Stimulated activated CD8-positive, alpha-beta memory T cell treated with anti-CD3 and anti-CD28 coated beads, Interleukin-4, amount 100 ng/mL, for 24 hours (primary cell): ENCODE measurements around the gene CHAD.
"Not testable (repeated sequence)": the region's sequence is repeated elsewhere in the genome, so short reads cannot be mapped to it uniquely, and the experiment has no call there.

Experiments
- DNase-seq: peaks from one replicate; pipeline ENCODE4 v3.0.0-alpha.2; 2020; ENCODE audit warnings: low read depth

Gene CHAD

GRCh38 chr17:50457621-50458020 lies 11.1 kb downstream of the CHAD start:
- no peak for DNase-seq

DNA sequence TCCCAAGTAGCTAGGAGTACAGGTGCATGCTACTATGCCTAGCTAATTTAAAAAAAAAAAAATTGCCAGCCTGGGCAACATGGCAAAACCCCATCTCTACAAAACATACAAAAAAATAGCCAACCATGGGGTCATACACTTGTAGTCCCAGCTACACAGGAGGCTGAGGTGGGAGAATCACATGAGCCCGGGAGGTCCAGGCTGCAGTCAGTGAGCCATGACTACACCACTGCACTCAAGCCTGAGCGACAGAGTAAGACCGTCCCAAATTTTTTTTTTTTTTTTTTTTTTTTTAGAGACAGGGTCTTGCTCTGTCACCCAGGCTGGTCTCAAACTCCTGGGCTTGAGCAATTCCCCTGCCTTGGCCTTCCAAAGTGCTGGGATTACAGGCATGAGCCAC lies 14.8 kb downstream of the CHAD start:
- no peak for DNase-seq

DNA sequence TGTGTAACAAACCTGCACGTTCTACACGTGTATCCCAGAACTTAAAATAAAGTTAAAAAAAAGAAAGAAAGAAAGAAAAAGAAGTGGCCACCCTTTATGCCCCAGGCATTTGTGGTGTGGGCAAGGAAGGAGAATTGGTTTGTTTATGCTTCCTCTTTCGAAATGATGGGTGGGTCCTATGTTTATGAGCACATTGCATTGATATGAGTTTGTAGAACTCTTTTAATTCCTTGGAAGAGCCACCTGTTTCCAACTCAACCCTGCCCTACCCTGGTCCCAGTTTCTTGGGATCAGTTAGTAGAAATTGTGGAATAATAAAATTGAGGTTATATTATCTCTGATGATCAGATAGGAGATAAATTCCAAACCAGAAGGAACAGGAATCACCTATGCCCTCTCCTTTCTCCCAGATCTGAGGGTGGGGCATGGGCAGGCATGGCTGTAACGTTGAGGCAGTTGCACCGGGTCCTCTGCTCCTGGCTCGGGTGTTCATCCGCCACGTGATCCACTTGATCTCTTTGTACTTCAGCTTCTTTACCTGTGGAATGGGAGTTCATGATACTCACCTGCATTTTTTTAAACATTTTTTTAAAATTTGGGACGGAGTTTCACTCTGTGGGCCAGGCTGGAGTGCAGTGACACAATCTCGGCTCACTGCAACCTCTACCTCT lies 15.9 kb downstream of the CHAD start:
- no peak for DNase-seq

GRCh38 chr17:50451943-50452629 lies 16.6 kb downstream of the CHAD start:
- DNase-seq: no peak

DNA sequence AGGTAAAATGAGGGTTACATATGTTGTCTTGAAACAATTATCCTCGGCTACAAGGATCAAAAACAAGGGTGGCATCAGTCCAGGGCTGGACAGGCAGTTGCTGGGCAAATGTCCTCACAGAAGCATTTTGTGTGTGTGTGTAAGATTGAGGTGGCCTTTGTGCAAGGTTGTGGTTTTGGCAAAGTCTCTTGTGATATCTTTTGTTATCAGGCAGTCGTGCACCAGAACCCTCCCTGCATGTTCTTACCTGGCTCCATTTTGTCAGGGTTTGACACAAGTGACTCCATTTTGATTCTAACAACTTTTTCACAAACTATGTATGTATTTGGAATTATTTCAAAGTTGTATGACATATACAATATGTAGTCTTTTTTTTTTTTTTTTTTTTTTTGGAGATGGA lies 20.0 kb downstream of the CHAD start:
- no peak for DNase-seq

DNA sequence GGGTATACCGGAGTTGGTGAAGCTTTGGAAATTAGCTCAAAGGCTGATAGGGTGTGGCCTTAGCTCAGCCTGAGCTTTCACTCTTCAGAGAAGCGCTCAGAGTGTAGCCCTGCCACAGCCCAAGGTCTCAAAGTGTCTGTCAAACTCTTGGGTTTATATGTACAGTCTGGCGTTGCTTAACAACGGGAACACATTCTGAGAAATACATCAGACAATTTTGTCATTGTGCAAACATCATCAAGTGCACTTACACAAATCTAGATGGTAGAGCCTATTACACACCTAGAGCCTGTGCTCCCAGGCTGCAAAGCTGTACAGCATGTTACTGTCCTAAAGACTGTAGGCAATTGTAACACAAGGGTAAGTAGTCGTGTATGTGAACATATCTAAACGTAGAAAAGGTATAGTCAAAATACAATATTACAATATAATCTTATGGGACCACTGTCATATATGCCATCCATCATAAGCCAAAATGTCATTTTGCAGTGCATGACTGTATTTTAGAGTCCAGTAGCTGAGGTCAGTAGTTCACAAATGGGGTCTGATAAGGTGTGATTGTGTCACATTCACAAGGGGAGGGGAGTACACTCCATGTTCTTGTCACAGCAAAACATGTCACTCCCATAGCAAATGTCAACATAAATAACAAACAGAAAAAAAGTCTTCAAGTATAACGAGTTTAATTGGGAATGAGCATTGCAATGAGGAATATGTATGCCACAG lies 20.6 kb downstream of the CHAD start:
- no peak for DNase-seq

DNA sequence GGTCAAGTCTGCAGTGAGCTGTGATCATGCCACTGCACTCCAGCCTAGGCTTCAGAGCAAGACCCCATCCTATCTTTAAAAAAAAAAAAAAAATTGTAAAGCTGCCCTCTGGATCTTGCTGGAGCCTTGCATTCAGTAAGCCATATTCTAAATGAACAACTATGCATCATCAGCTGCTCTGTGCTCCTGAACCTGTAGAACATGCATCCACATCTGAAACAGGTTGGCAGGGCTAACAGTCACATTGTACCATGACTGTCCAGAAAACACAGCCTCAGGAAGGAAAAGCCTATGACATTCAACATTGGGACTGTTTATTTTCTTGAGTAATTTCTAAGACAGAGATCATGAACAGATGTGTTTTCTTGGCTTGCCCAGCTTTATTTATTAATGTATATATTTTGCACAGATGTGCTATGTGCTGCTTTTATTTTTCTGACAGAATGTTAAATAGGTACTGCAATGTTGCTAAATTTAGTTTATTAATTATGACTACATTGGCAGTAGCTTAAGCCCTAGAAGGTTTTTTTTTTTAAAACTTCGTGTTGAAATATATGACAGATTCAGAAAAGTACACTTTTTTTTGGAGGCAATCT lies 22.9 kb downstream of the CHAD start:
- no peak for DNase-seq

DNA sequence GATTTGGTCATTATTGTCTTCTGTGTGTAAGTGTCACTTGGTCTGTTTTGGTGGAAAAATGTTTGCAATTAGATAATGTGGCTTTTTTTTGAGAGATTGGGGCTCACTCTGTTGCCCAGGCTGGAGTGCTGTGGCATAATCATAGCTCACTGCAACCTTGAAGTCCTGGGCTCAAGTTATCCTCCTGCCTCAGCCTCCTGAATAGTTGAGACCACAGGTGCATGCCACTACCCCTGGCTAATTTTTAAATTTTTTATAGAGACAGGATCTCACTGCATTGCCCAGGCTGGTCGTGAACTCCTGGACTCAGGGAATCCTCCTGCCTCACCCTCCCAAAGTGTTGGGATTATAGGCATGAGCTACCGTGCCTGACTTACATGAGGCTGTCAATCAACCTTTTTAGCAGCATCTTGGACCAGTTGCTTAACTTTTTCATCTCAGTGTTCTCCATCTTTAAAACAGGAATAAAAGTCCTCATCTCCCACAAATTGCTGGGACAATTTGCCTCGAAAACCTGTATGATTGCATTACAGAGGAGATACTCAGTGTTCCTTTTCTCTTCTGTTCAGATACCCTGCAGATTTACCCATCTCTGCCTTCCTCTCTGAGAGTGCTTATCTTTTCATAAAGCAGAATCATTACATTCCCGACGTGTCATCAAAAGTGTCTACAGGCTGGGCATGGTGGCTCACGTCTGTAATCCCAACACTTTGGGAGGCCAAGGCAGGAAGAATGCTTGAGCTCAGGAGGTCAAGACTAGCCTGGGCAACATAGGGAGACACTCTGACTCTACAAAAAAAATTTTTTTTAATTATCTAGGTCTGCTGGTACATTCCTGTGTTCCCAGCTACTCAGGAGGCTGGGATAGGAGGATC lies 23.6 kb downstream of the CHAD start:
- DNase-seq: no peak

GRCh38 chr17:50443505-50443974 lies 25.1 kb downstream of the CHAD start:
- no peak for DNase-seq

- no peak for DNase-seq
Observed at GRCh38 chr17:50440838-50441829, 27.5 kb downstream of the CHAD start.

DNA sequence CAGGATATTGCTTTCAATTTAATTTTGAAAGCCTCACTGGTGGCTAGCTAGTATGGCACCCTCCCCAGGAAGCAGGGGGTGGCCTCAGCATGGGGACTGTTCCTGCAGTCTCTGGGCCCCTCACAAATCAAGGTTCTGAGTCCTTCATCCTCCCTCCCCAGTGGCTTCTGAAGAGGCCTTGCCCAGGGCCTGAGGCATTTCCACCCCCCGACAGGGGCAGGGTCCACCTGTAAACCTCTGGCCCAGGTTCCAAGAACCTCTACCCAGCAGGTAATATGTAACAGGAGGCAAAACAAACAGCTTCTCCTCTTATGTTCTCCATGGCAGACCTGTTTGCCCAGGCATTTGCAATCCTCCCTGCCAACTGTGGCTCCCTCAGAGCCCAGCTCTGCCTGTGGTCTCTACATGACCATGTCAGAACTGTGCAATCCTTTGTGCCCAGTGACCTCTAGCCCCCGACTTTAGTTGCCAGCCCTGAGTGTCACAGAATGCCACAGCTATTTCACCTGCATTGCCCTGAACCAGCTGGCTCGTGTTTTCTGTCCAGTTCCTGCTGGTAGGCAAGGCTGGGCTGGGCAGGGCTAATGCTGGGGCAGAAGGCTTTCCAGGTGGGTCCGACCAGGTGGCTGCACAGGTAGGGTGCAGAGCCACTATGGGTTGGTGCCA lies 28.4 kb downstream of the CHAD start:
- no peak for DNase-seq

DNA sequence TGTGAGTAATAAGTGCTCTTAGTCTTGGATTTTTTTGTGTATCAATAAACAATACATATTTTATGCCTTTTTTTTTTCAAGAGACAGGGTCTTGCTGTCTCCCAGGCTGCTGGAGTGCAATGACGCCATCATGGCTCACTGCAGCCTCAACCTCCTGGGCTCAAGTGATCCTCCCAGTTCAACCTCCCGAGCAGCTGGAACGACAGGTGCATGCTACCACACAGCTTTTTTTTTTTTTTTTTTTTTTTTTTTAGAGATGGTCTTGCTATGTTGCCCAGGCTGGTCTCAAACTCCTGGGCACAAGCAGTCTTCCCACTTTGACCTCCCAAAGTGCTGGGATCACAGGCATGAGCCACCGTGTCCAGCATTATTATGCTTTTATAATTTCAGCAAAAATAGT lies 29.7 kb downstream of the CHAD start:
- no peak for DNase-seq

GRCh38 chr17:50437409-50437808 lies 31.3 kb downstream of the CHAD start:
- DNase-seq: no peak

GRCh38 chr17:50432125-50432762 lies 36.4 kb downstream of the CHAD start:
- no peak for DNase-seq

DNA sequence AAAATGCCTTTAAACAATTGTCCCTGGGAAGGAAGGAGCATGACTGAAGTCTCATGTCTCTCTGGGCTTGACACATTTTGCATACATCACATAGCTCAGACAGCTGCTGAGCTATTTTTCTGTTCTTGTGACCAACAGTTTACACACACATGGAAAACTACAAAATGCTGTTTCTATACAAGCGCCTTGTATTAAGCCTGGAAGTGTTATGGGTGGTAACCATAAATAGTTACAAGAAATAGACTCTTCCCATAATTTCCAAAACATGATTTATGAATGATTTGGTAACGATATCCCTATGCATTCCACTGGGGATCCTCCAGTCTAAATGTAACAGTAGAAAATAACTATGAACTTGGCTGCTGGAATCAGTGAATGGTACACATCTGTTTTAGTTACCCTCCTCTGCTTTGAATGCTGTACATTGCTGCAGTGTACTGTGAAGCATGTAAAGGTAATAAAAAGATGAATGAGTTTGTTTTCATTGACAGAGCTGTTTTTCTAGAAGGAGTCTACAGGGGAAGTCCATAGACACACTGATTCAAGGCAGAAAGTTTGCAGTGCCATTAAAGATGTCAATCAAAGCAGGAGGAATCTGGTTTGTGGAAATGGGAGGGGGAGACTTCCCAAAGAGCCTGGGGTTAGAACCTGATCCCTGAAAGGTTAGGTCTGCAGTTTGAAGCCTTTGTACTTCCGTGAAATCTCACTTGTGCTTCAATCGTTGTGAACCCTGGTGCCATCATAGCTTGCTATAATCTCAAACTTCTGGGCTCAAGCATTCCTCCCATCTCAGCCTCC lies 37.7 kb downstream of the CHAD start:
- DNase-seq: no peak

- no peak for DNase-seq
Observed at GRCh38 chr17:50429793-50430192, 38.9 kb downstream of the CHAD start.

GRCh38 chr17:50428831-50429424 lies 39.8 kb downstream of the CHAD start:
- DNase-seq: no peak

DNA sequence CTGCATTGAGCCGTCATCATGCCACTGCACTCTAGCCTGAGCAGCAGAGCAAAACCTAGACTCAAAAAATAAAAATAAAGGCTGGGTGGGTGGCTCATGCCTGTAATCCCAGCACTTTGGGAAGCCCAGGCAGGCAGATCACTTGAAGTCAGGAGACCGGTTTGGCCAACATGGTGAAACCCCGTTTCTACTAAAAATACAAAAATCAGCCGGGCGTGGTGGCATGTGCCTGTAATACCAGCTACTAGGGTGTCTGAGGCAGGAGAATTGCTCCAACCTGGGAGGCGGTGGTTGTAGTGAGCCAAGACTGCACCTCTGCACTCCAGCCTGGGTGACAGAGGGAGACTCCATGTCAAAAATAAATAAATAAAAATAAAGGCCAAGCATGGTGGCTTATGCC lies 40.6 kb downstream of the CHAD start:
- DNase-seq: not testable (repeated sequence)
